Right lobe of liver (tissue), 6 donors: ENCODE data around the gene TEX264. TPM values are rescaled to one million over a fixed set of nuclear protein-coding genes. Genes with fewer than 3 reads are reported as not detected.

Experiments used
- ATAC-seq, 4 donors: fragments of 200-7000 bp; cut with Tn5 transposase; one replicate each; pipeline ENCODE4 v1.9.1; 2020; ENCODE audit warnings: mild to moderate bottlenecking in 4 of 4, moderate library complexity in 4 of 4
- DNase-seq, 3 donors: peaks; one replicate each; pipeline ENCODE4 v3.0.0-alpha.2; 2020
- H3K27ac ChIP-seq, 3 donors: fragments of 200-600 bp; one replicate each; pipeline ENCODE4 v1.8.0; 2022
- H3K27me3 ChIP-seq, 2 donors: fragments of 200-600 bp; one replicate each; pipeline ENCODE4 v1.8.0; 2022
- H3K36me3 ChIP-seq, 4 donors: fragments of 200-600 bp; sonication (generic) in 1 of 4; one replicate each; pipeline versions ENCODE4 v1.5.1 to v1.8.0; 2017 to 2022; ENCODE audit warnings: control low read depth in 1 of 4
- H3K4me1 ChIP-seq, 4 donors: fragments of 200-600 bp; sonication (generic) in 1 of 4; one replicate each; pipeline versions ENCODE4 v1.5.1 to v1.8.0; 2017 to 2022; ENCODE audit warnings: control low read depth in 1 of 4
- H3K4me3 ChIP-seq, 3 donors: fragments of 200-600 bp; one replicate each; pipeline ENCODE4 v1.8.0; 2022
- H3K9me3 ChIP-seq, 4 donors: fragments of 200-600 bp; sonication (generic) in 1 of 4; one replicate each; pipeline versions ENCODE4 v1.5.1 to v1.8.0; 2017 to 2022; ENCODE audit warnings: control low read depth in 1 of 4
- POLR2A ChIP-seq: fragments of 450-650 bp; IDR thresholded peaks from one replicate; pipeline ENCODE4 v1.6.1; 2017; ENCODE audit warnings: antibody characterized with exemption, mild to moderate bottlenecking
- WGBS: methylation state at CpG from one replicate; pipeline ENCODE4 v1.1.6; 2018; ENCODE audit warnings: low coverage, low lambda C conversion rate; ENCODE audit not compliant: insufficient coverage; ENCODE audit errors: missing lambda C conversion rate; 5-methylcytosine and 5-hydroxymethylcytosine counted together
- intact Hi-C, 2 donors: fragments of 100-400 bp; cut with DNase I; formaldehyde crosslinking; loops; one replicate each; pipeline versions ENCODE4 v1.11.2 to v1.14.1; 2022
- total RNA-seq, 6 experiments: library from RNA; depleted of rRNA in 2 of 6; stranded (reverse); fragments of >200 nt in 2 of 6; fragmentation: NEBNext Ultra II Directional in 3 of 6; extraction: Animal tissue kit (Norgen Biotek cat#: 25700) in 3 of 6; gene quantifications; one replicate each; pipeline versions ENCODE4 v1.1.0 to v1.2.4, GENCODE V29; 2016 to 2023
- TF ChIP-seq, protein P1 (sequence below), 4 donors: fragments of 200-600 bp in 3 of 4; fragments of 450-650 bp in 1 of 4; IDR thresholded peaks; one replicate each; pipeline versions ENCODE4 v1.5.1 to v1.8.0; 2016 to 2022; ENCODE audit warnings: antibody characterized with exemption in 4 of 4, mild to moderate bottlenecking in 2 of 4
- donor health status: DM: no; HTN: yes; CAD: no.
- donor health status: DM: no; HTN: no; CAD: no.
- donor health status: DM: no; HTN: no; CAD: no.
- donor health status: DM: no; HTN: yes; CAD: no.
- donor health status: DM: no; HTN: yes; CAD: no.

The TEX264 gene
- total RNA-seq, 6 experiments from 2014 or later = 26.5 to 67.0 (median 40.8) TPM

DNA sequence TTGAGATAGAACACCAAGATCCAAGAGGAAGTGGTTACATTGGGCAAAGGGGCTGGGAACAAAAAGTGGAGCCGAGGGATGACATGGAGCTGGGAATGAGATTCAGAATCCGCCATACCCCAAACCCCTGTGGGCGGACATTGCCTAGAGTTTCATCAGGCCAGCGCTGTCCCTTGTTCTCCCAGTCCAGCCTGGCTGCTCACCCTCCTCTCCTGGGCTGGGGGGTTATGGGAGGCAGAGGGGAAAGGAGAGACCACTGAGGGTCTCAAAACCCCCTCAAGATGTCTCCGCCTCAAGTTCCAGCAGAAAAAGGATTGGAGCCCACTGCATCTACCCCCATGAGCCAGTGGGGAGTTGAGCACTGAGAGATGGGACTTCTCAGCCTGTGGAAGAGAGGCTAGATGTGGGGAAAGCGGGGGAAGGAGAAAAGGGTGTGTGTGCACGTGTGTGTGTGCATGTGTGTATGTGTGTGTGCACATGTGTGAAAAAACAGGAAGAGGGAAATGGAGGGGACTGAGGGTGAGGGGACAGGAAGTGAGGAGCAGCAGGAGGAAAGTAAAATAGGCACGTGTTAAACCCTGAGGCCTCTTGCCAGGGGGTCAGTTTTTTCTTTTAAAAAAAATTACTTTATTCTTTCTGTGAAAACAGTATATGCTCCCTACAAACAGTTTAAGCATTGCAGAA, 50.2 kb downstream of the TEX264 start:
- Histone ChIP-seq H3K36me3 (no peaks in the 10 kb centered on the region), H3K27me3 (no peaks in the 10 kb centered on the region), H3K4me3 (no peak overlapping the region), H3K9me3 (no peaks in the 10 kb centered on the region), H3K27ac (no peak overlapping the region), H3K4me1 (no peaks in the 10 kb centered on the region)
- WGBS = 40% methylated on average over 4 of the region's 8 CpGs
- TF ChIP-seq, protein P1, sequence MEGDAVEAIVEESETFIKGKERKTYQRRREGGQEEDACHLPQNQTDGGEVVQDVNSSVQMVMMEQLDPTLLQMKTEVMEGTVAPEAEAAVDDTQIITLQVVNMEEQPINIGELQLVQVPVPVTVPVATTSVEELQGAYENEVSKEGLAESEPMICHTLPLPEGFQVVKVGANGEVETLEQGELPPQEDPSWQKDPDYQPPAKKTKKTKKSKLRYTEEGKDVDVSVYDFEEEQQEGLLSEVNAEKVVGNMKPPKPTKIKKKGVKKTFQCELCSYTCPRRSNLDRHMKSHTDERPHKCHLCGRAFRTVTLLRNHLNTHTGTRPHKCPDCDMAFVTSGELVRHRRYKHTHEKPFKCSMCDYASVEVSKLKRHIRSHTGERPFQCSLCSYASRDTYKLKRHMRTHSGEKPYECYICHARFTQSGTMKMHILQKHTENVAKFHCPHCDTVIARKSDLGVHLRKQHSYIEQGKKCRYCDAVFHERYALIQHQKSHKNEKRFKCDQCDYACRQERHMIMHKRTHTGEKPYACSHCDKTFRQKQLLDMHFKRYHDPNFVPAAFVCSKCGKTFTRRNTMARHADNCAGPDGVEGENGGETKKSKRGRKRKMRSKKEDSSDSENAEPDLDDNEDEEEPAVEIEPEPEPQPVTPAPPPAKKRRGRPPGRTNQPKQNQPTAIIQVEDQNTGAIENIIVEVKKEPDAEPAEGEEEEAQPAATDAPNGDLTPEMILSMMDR (IDR thresholded peaks at IDR 0.05) = no peak
- TF ChIP-seq POLR2A = no peak
- ATAC-seq (no peak), DNase-seq (no peak)
- intact Hi-C loops = no loop called here

GRCh38 chr3:51722362-51722761, 51.3 kb downstream of the TEX264 start:
- WGBS = 67% methylated on average over 3 of the region's 4 CpGs
- no peaks in the 10 kb centered on the region for H3K36me3 ChIP-seq
- no peaks in the 10 kb centered on the region for H3K9me3 ChIP-seq
- intact Hi-C loops = no loop called here
- ATAC-seq (no peak), DNase-seq (no peak)
- no peak overlapping the region for H3K27ac ChIP-seq
- H3K4me3 ChIP-seq = no peak overlapping the region
- H3K27me3 ChIP-seq = no peaks in the 10 kb centered on the region
- TF ChIP-seq, protein P1 (IDR thresholded peaks at IDR 0.05) = no peak
- no peak for TF ChIP-seq POLR2A
- no peaks in the 10 kb centered on the region for H3K4me1 ChIP-seq

DNA sequence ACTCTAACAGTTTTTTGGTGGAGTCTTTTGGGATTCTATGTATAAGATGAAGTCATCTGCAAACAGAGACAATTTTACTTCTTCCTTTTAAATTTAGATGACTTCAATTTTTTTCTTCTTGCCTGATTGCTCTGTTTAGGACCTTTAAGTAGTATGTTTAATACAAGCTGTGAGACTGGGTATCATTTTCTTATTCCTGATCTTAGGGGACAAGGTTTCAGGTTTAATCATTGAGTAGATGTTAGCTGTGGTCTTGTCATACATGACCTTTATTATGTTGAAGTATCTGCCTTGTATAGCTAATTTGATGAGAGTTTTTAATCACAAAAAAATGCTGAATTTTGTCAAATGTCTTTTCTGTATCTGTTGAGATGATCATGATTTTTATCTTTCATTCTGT, 56.4 kb downstream of the TEX264 start:
- H3K4me1 ChIP-seq = no peaks in the 10 kb centered on the region
- no peak overlapping the region for H3K4me3 ChIP-seq
- no peaks in the 10 kb centered on the region for H3K9me3 ChIP-seq
- intact Hi-C loops = no loop called here
- ATAC-seq (no peak), DNase-seq (no peak)
- TF ChIP-seq POLR2A = no peak
- TF ChIP-seq, protein P1 (IDR thresholded peaks at IDR 0.05) = no peak
- no peaks in the 10 kb centered on the region for H3K36me3 ChIP-seq
- no peaks in the 10 kb centered on the region for H3K27me3 ChIP-seq
- no peak overlapping the region for H3K27ac ChIP-seq

DNA sequence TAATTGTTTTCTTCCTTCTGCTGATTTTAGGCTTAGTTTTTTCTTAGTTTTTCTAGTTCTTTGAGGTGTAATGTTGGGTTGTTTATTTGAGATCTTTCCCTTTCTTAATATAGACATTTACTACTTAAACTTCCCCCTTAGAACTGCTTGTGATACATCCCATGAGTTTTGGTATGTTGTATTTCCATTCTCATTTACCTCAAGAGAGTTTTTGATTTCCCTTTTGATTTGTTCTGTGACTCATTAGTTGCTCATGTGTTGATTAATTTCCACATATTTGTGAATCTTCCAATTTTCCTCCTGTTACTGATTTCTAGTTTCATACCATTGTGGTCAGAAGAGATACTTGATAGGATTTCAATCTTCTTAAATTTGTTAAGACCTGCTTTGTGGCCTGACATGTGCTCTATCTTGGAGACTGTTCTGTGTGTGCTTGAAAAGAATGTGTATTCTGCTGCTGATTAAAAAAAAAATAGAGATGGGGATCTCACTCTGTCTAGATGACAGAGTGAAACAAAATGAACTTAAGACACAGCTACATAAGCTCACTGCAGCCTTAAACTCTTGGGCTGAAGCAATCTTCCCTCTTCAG, 58.1 kb downstream of the TEX264 start:
- intact Hi-C loops = no loop called here
- ATAC-seq = no peak
- H3K9me3 ChIP-seq = no peaks in the 10 kb centered on the region

More for the DNA sequence above, 58.1 kb downstream of the TEX264 start:
- Histone ChIP-seq H3K4me3 (no peak overlapping the region), H3K27ac (no peak overlapping the region), H3K36me3 (no peaks in the 10 kb centered on the region), H3K27me3 (no peaks in the 10 kb centered on the region), H3K4me1 (no peaks in the 10 kb centered on the region)
- no peak for DNase-seq
- TF ChIP-seq POLR2A = no peak
- TF ChIP-seq, protein P1 (IDR thresholded peaks at IDR 0.05) = no peak
